Right lobe of liver (tissue), 6 donors: ENCODE data around the gene POLG. TPM values are rescaled to one million over a fixed set of nuclear protein-coding genes. Genes with fewer than 3 reads are reported as not detected.

ENCODE experiments used
- ATAC-seq, 4 donors: fragments of 200-7000 bp; cut with Tn5 transposase; one replicate each; pipeline ENCODE4 v1.9.1; 2020; ENCODE audit warnings: mild to moderate bottlenecking in 4 of 4, moderate library complexity in 4 of 4
- DNase-seq, 3 donors: peaks; one replicate each; pipeline ENCODE4 v3.0.0-alpha.2; 2020
- H3K27ac ChIP-seq, 3 donors: fragments of 200-600 bp; one replicate each; pipeline ENCODE4 v1.8.0; 2022
- H3K27me3 ChIP-seq, 2 donors: fragments of 200-600 bp; one replicate each; pipeline ENCODE4 v1.8.0; 2022
- H3K36me3 ChIP-seq, 4 donors: fragments of 200-600 bp; sonication (generic) in 1 of 4; one replicate each; pipeline versions ENCODE4 v1.5.1 to v1.8.0; 2017 to 2022; ENCODE audit warnings: control low read depth in 1 of 4
- H3K4me1 ChIP-seq, 4 donors: fragments of 200-600 bp; sonication (generic) in 1 of 4; one replicate each; pipeline versions ENCODE4 v1.5.1 to v1.8.0; 2017 to 2022; ENCODE audit warnings: control low read depth in 1 of 4
- H3K4me3 ChIP-seq, 3 donors: fragments of 200-600 bp; one replicate each; pipeline ENCODE4 v1.8.0; 2022
- H3K9me3 ChIP-seq, 4 donors: fragments of 200-600 bp; sonication (generic) in 1 of 4; one replicate each; pipeline versions ENCODE4 v1.5.1 to v1.8.0; 2017 to 2022; ENCODE audit warnings: control low read depth in 1 of 4
- CTCF ChIP-seq, 4 donors: fragments of 200-600 bp in 3 of 4; fragments of 450-650 bp in 1 of 4; IDR thresholded peaks; one replicate each; pipeline versions ENCODE4 v1.5.1 to v1.8.0; 2016 to 2022; ENCODE audit warnings: antibody characterized with exemption in 4 of 4, mild to moderate bottlenecking in 2 of 4
- POLR2A ChIP-seq: fragments of 450-650 bp; IDR thresholded peaks from one replicate; pipeline ENCODE4 v1.6.1; 2017; ENCODE audit warnings: antibody characterized with exemption, mild to moderate bottlenecking
- WGBS: methylation state at CpG from one replicate; pipeline ENCODE4 v1.1.6; 2018; ENCODE audit warnings: low coverage, low lambda C conversion rate; ENCODE audit not compliant: insufficient coverage; ENCODE audit errors: missing lambda C conversion rate; 5-methylcytosine and 5-hydroxymethylcytosine counted together
- intact Hi-C, 2 donors: fragments of 100-400 bp; cut with DNase I; formaldehyde crosslinking; loops; one replicate each; pipeline versions ENCODE4 v1.11.2 to v1.14.1; 2022
- total RNA-seq, 6 experiments: library from RNA; depleted of rRNA in 2 of 6; stranded (reverse); fragments of >200 nt in 2 of 6; fragmentation: NEBNext Ultra II Directional in 3 of 6; extraction: Animal tissue kit (Norgen Biotek cat#: 25700) in 3 of 6; gene quantifications; one replicate each; pipeline versions ENCODE4 v1.1.0 to v1.2.4, GENCODE V29; 2016 to 2023
- donor health status: DM: no; HTN: yes; CAD: no.
- donor health status: DM: no; HTN: no; CAD: no.
- donor health status: DM: no; HTN: no; CAD: no.
- donor health status: DM: no; HTN: yes; CAD: no.
- donor health status: DM: no; HTN: yes; CAD: no.

The POLG gene
- total RNA-seq, 6 experiments from 2014 or later, result 26.3 to 34.7 (median 30.3) TPM

GRCh38 chr15:89329329-89330084 lies 5.1 kb downstream of the POLG start:
- H3K36me3 ChIP-seq, result peaks cover 0 to 82% (median 45%) of the 10 kb centered on the region in 4 donors
- H3K9me3 ChIP-seq, result no peaks in the 10 kb centered on the region
- peaks cover 0 to 21% (median 10%) of the 10 kb centered on the region in 4 donors for H3K4me1 ChIP-seq
- H3K4me3 ChIP-seq, result no peak overlapping the region
- WGBS, result 60% methylated on average over 3 of the region's 8 CpGs
- intact Hi-C loops, result no loop called here
- ATAC-seq (no peak), DNase-seq (no peak)
- no peaks in the 10 kb centered on the region for H3K27me3 ChIP-seq
- H3K27ac ChIP-seq, result no peak overlapping the region
- TF ChIP-seq POLR2A, result no peak
- TF ChIP-seq CTCF (IDR thresholded peaks at IDR 0.05), result no peak

- intact Hi-C loops, result no loop called here
- DNase-seq (no peak), ATAC-seq (no peak)
- peaks cover 0 to 20% (median 8%) of the 10 kb centered on the region in 4 donors for H3K4me1 ChIP-seq
- WGBS, result 100% methylated on average over 2 of the region's 13 CpGs
- H3K27me3 ChIP-seq, result no peaks in the 10 kb centered on the region
- H3K9me3 ChIP-seq, result no peaks in the 10 kb centered on the region
- TF ChIP-seq CTCF (IDR thresholded peaks at IDR 0.05) (no peak), POLR2A (no peak)
- H3K36me3 ChIP-seq, result peaks cover 0 to 91% (median 52%) of the 10 kb centered on the region in 4 donors
- H3K27ac ChIP-seq, result no peak overlapping the region
- H3K4me3 ChIP-seq, result no peak overlapping the region
Measured at GRCh38 chr15:89328398-89329254, 6.0 kb downstream of the POLG start.

GRCh38 chr15:89327113-89327512 lies 7.5 kb downstream of the POLG start:
- TF ChIP-seq CTCF (IDR thresholded peaks at IDR 0.05) (no peak), POLR2A (no peak)

GRCh38 chr15:89326316-89326715 lies 8.3 kb downstream of the POLG start:
- DNase-seq, result no peak
- no peak overlapping the region for H3K4me3 ChIP-seq
- H3K27me3 ChIP-seq, result no peaks in the 10 kb centered on the region
- H3K4me1 ChIP-seq, result peaks cover 0 to 9% (median under 1%) of the 10 kb centered on the region in 4 donors
- peaks cover 0 to 82% (median 57%) of the 10 kb centered on the region in 4 donors for H3K36me3 ChIP-seq
- H3K9me3 ChIP-seq, result no peaks in the 10 kb centered on the region
- no peak overlapping the region for H3K27ac ChIP-seq
- ATAC-seq, result no peak
- TF ChIP-seq POLR2A, result no peak
- TF ChIP-seq CTCF (IDR thresholded peaks at IDR 0.05), result no peak
- intact Hi-C loops, result no loop called here
- WGBS, result no CpG with 5 or more reads among the region's 6 CpGs

More at GRCh38 chr15:89327113-89327512, 7.5 kb downstream of the POLG start:
- intact Hi-C loops, result no loop called here
- DNase-seq (no peak), ATAC-seq (no peak)
- Histone ChIP-seq H3K36me3 (peaks cover 0 to 90% (median 57%) of the 10 kb centered on the region in 4 donors), H3K4me1 (peaks cover 0 to 8% (median 2%) of the 10 kb centered on the region in 4 donors), H3K4me3 (no peak overlapping the region), H3K27ac (no peak overlapping the region), H3K27me3 (no peaks in the 10 kb centered on the region), H3K9me3 (no peaks in the 10 kb centered on the region)
- WGBS, result 80% methylated on average over 1 of the region's 6 CpGs
